ENCODE results near the gene MRC1. TPM values are rescaled to one million over a fixed set of nuclear protein-coding genes. Genes with fewer than 3 reads are reported as not detected.

MRC1 gene
- total and polyA plus RNA-seq, 2 of the 13 experiments (the other 11 are each of a cell fraction or from before 2014, with no cell fraction given), result not detected

DNA sequence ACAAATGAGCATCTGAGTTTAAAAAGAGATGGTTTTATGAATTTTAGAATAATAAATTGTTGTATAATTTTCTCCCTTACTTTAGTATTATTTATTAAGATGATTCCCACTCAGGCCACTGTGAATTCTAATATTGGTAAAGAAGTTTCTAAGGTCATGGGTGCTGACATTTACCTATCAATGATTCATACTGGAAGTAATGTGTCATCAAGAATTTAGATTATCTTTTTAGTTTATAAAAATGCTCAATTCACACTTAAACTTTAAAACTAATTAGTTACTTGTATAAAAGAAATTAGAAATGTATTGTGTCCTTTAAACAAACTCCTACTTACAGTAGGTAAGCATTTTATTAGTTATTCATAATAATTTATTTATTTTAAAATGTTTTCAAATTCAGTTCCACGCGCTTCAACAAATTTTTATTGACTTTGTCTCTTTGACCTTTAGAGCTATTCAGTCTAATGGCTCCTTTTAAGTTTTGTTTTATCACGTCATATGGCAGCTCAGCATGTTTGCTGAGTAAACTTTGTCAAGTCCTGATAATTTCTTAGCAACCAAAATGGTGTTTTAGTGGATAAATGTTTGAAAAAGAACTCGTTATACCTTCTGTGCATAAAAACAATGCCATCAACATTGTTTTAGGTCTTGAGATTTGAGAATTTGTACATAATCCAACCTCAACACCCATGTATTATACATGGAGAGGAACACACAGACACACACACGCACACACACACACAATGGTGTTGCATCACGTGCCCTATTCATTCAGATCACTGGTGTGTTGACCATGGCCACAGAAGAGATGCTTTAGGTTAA, 15.1 kb upstream of the MRC1 start (continued):
- TF ChIP-seq TRIM22 (IDR thresholded peaks at IDR 0.05) (no peak), HNF4A (CRISPR knock-in tag; IDR thresholded peaks at IDR 0.05) (no peak), ZMYM3 (CRISPR knock-in tag; IDR thresholded peaks at IDR 0.05) (no peak), ZNF362 (CRISPR knock-in tag; IDR thresholded peaks at IDR 0.05; ENCODE audit: borderline replicate concordance) (no peak), ZNF776 (CRISPR knock-in tag; IDR thresholded peaks at IDR 0.05) (no peak), ZNF143 (CRISPR knock-in tag; IDR thresholded peaks at IDR 0.05) (no peak), ZNF292 (CRISPR knock-in tag; IDR thresholded peaks at IDR 0.05; ENCODE audit: borderline replicate concordance, low read depth) (no peak), FOXA1 (IDR thresholded peaks at IDR 0.05) (no peak), FOXA1 (CRISPR knock-in tag; IDR thresholded peaks at IDR 0.05) (peak; percentile 49; the same call in 1 of the 2 replicates), ZNF275 (CRISPR knock-in tag; IDR thresholded peaks at IDR 0.05; ENCODE audit: borderline replicate concordance) (no peak), LBX2 (CRISPR knock-in tag; IDR thresholded peaks at IDR 0.05; ENCODE audit: borderline replicate concordance) (no peak), NFATC3 (CRISPR knock-in tag; IDR thresholded peaks at IDR 0.05) (no peak), ZNF609 (CRISPR knock-in tag; IDR thresholded peaks at IDR 0.05; ENCODE audit: borderline replicate concordance) (peak; percentile 70; the same call in 1 of the 2 replicates), KDM5B (CRISPR knock-in tag; IDR thresholded peaks at IDR 0.05; ENCODE audit: borderline replicate concordance) (no peak), ATF7-NPFF (CRISPR knock-in tag; IDR thresholded peaks at IDR 0.05; ENCODE audit: low read depth) (no peak), NFKBIZ (CRISPR knock-in tag; IDR thresholded peaks at IDR 0.05) (no peak), TP53 (CRISPR knock-in tag; conservative IDR thresholded peaks at IDR 0.05) (no peak), IRX3 (CRISPR knock-in tag; IDR thresholded peaks at IDR 0.05; ENCODE audit: borderline replicate concordance, low read depth) (no peak), ZNF335 (CRISPR knock-in tag; IDR thresholded peaks at IDR 0.05) (no peak), MAZ (IDR thresholded peaks at IDR 0.05; ENCODE audit: borderline replicate concordance, low read depth, low read length) (no peak), MAZ (CRISPR knock-in tag; IDR thresholded peaks at IDR 0.05; ENCODE audit: low read depth) (no peak)

Data from HepG2 (cell line).